ENCODE measurements around the gene EMILIN3.

The EMILIN3 gene

DNA sequence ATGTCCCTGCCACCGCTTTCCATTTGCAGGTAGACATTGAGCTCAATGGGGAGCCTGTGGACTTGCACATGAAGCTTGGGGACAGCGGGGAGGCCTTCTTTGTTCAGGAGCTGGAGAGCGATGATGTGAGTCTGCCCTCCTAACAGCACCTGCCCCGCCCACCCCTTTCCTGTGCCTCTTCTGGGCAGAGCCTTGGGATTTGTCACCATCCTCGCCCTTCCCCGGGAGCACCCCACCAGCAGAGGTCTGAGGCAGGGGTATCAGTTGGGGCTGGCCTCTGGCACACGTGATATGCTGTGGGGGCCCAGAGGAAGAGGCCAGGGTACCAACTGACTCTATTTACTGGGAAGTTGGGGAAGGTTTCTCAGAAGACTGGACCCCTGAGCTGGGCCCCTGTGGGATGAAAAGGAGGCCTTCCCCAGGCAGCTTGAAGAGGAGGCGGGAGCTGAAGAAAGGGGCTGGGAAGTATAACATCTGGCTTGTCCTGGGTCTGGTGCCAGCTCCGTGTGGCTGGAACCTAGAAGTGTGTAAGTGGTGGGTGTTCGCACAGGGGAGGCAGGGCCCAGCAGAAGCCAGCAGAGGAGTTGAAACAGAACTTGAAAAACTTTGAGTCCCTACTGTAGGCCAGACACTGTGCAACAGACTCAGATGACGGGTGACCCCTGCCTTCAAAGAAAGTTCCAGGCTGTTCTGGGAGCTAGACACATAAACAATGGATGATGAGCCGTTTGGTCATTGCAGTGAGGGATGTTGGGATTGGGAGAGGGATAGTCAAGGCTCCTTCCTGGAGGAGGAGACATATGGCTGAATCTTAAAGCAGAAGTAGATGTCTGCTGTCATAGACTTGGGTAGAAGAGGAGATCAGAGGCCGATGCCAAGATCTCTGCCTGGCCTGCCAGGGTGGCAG, 18.8 kb downstream of the EMILIN3 start:
- DNase-seq (ENCODE audit: extremely low read depth in 1 of 2, low read depth in 1 of 2): no peak

GRCh38 chr20:41345729-41346067, 20.9 kb downstream of the EMILIN3 start:
- no peak for DNase-seq (ENCODE audit: extremely low read depth in 1 of 2, low read depth in 1 of 2)

DNA sequence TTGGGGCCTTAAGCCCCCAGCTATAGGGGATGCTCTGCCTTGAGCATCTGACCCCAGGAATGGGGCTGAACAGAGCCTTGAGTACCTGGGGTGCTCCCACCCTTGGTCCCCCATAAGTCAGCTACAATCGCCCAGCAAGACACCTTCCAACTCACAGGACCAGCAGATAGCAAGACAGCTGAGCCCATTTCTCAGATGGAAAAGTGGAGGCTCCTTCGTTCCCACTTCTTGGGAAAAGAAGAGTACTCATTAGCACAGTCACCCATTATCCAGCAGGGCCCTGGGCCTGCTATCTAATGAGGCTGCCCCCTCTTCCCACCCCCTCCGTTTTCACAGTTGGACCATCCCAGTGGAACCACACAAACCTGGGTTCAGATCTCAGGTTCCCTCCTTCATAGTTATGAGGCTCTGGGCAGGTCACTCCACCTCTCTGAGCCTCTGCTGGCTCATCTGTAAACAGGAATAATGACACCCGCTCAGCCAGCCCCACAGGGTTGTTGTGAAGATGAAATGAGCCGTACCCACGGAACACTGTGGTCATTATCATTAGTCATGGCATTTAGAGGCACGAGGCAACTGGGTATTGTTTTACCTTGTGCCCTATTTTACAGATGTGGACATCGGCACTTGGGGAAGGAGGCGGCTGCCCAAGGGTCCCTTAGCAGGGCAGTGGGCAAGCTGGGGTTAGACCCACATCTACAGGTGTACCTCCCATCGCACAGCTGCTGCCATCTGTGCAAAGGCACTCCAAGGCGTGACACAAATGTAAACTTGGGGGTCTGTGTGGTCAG, 21.5 kb downstream of the EMILIN3 start:
- DNase-seq (ENCODE audit: extremely low read depth in 1 of 2, low read depth in 1 of 2): no peak

DNA sequence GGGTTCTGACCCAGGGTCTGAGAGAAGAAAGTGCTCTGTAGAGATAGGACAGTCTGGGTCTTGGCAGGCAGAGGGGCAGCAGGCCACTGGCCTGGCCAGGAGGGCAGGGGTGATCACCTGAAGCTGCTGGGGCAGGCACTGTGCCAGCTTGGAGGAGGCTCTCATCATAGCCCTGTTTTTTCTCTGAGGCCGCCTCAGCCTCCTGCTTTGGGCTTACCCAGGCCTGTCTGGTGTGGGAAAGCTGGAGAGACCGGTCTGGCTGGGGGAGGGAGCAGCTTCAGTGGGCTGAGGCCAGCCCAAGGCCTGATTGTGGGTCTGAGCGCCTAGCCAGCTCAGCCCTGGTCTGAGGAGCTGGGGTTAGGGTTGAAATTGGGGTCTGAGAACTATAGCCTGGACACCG, 22.1 kb downstream of the EMILIN3 start:
- no peak for DNase-seq (ENCODE audit: extremely low read depth in 1 of 2, low read depth in 1 of 2)

GRCh38 chr20:41342474-41343464, 23.8 kb downstream of the EMILIN3 start:
- DNase-seq (ENCODE audit: extremely low read depth in 1 of 2, low read depth in 1 of 2): no peak

DNA sequence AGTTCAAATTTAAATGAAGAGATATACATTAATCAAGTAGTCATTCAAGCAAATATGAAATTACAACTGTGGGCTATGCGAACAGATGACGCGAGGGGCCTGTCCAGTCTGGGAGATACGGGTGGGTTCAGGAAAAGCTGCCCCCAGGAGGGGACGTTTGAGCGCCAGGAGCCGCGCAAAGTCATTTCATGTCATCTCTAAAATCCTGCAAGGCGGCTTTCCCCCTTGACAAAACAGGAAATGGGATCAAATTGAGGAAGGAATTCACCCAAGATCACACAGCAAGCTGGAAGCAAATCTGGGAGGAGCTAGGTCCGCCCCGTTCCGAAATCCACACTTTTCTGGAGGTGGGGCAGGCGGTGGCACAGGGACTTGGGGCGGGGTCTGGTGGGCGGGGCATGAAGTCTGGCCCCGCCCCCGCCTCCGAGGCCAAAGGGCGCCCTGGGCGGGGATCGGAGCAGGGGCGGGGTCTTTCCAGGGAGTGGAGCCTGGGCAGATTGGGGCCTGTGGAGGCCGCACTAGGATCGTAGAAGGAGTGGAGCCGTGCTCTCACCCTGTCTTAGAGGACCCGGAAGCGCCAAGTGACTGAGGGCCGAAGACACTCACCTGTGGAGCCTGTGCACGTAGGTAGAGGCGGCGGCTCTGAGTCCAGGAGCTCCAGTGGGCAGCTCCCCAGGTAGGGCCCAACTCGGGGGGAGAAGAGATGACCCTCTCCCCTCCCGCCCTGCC, 26.1 kb downstream of the EMILIN3 start, which contains the start of gene LPIN3:
TSS of gene LPIN3 (plus strand) at position 495 of the 729 bp plus-strand sequence. CDS start 4,983 bp downstream, outside the sequence.
- peak; percentile 20 to 43 for DNase-seq (ENCODE audit: extremely low read depth in 1 of 2, low read depth in 1 of 2)

- DNase-seq (ENCODE audit: extremely low read depth in 1 of 2, low read depth in 1 of 2): peak; percentile 61
These were observed 26.7 kb downstream of the EMILIN3 start for GRCh38 chr20:41339957-41340326.

- DNase-seq (ENCODE audit: extremely low read depth in 1 of 2, low read depth in 1 of 2): no peak
These were observed 29.7 kb downstream of the EMILIN3 start for GRCh38 chr20:41336711-41337492.

GRCh38 chr20:41335591-41335990, 31.0 kb downstream of the EMILIN3 start:
- DNase-seq (ENCODE audit: extremely low read depth in 1 of 2, low read depth in 1 of 2): no peak

DNA sequence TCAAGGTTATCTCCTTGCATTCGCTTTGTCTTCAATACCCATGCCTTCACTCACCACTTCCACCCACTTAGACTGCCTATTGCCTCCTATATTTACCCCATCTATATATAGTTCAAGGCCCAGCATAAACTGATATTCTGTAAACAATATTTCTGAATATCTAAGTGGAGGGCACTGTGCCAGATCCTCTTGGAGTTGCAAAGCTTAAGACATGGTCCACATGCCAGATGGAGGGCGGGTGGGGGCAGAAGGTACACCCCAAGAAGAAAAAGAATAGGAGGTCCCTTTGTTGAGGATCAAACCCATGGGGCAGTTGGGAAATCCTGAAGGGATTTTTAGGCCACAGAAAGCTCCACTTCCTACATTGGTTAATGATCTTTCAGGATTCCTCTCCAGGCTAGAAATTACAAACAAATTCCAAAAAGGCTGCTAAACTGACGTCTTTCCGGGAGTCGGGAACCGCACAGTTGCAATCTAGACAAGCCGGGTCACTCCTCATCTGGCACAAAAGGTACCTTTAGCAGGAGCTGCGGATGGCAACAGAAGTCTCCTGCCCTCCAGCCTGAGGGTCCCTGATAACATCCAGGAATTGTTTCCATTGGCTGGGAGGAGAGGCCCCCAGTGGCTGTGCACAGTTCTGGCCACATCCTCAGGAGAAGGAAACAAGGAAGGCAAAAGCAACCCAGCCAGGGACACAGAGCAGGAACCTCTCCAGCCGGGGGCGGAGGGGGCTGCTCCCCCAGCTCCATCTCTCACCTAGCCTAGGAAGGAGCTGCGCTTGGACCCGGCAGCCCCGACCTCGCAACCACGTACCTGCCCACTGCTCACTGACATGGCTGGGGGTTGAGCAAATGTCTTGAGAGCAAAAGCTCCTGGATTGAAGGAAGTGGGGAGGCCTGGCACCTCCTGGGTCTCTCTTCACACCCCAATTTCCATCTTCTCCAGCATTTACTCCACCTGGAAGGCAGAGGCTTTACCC, 31.9 kb downstream of the EMILIN3 start:
- DNase-seq (ENCODE audit: extremely low read depth in 1 of 2, low read depth in 1 of 2): no peak

GRCh38 chr20:41334036-41334435, 32.6 kb downstream of the EMILIN3 start:
- no peak for DNase-seq (ENCODE audit: extremely low read depth in 1 of 2, low read depth in 1 of 2)

DNA sequence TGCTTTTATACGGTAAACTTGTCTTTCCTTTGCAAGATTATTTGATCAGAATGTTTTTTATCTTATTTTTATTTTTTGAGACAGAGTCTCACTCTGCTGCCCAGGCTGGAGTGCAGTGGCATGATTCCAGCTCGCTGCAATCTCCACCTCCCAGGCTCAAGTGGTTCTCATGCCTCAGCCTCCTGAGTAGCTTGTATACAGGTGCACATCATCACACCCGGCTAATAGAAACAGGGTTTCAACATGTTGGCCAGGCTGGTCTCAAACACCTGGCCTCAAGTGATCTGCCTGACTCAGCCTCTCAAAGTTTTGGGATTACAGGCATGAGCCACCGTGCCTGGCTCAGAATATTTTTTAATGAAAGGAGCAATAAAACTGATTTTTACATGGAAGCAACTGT, 34.9 kb downstream of the EMILIN3 start:
- no peak for DNase-seq (ENCODE audit: extremely low read depth in 1 of 2, low read depth in 1 of 2)

DNA sequence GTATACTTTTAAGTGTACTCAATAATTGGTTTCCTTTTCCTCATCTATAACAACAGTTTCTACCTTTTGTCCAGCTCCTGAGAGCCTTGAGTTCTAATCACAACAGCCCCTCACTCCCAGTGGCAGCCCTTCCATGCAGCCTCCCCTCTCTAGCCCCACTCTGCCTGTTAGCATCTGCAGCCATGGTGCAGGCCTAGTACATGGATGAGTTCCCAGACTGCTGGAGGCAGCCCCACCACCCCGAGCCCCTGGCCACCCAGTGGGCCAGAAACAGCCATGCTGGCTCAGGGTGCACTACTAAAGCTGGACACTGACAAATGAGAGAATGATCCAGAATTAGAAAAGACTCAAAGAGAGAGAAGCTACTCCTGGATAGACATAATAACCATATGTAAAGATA, 35.7 kb downstream of the EMILIN3 start:
- no peak for DNase-seq (ENCODE audit: extremely low read depth in 1 of 2, low read depth in 1 of 2)

DNA sequence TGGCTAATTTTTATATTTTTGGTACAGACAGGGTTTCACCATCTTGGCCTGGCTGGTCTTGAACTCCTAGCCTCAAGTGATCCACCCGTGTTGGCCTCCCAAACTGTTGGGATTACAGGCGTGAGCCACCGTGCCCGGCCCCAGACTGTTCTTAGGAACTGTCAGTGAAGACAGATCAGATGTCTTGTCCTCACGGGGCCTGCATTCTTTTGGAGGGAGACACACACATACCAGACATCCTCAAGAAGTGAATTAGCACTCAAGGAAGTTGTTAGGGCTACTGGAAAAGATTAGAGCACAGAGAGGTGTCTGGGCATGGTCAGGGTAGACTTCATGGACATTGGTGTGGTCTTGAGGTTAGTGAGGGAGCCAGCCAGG, 36.3 kb downstream of the EMILIN3 start:
- DNase-seq (ENCODE audit: extremely low read depth in 1 of 2, low read depth in 1 of 2): no peak

DNA sequence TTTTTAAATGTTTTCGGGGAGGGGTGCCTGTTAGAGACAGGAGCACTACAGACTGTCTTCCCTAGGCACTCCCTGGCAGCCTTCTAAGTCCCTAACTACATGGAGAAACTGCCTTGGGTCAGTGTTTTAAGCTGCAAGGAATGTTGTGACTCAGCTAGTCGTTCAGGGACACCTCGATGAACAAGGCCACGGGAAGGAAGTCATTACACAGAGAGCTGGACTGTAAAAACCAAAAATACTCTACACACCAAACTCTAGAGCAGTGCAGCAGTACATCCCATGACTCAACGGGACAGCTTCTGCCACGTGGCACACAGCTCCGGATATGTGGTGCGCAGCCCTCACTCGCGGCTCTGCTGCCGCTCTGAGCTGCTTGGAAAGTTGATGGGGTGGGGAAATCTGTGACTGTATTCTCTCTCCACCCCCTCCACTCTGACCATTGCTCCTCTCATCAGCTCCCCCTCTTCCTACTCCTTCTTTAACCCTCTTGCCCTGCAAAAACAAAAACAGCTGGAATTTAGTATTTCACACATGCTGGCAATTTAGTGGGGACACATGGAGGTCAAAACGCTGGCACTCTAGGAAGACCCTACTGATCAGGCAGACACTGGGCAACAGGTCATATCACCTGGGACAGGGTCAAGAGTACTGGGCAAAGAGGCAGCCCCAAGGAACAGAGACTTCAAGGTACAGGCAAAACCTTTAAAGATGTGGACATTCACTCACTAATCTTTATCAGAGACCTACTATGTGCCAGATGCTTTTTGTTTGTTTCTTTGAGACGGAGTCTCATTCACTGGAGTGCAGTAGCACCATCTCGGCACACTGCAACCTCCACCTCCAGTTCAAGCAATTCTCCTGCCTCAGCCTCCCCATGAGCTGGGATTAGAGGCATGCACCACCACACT, 36.9 kb downstream of the EMILIN3 start:
- DNase-seq (ENCODE audit: extremely low read depth in 1 of 2, low read depth in 1 of 2): peak; percentile 40 to 54

GRCh38 chr20:41327178-41327577, 39.4 kb downstream of the EMILIN3 start:
- DNase-seq (ENCODE audit: extremely low read depth in 1 of 2, low read depth in 1 of 2): no peak

- DNase-seq (ENCODE audit: extremely low read depth in 1 of 2, low read depth in 1 of 2): no peak
These were observed 45.6 kb downstream of the EMILIN3 start for GRCh38 chr20:41320976-41321375.
